Measurements from ENCODE around the gene GATA5. TPM values are rescaled to one million over a fixed set of nuclear protein-coding genes. Genes with fewer than 3 reads are reported as not detected.

The GATA5 gene
- total RNA-seq, 1 experiment from 2014 or later = not detected

DNA sequence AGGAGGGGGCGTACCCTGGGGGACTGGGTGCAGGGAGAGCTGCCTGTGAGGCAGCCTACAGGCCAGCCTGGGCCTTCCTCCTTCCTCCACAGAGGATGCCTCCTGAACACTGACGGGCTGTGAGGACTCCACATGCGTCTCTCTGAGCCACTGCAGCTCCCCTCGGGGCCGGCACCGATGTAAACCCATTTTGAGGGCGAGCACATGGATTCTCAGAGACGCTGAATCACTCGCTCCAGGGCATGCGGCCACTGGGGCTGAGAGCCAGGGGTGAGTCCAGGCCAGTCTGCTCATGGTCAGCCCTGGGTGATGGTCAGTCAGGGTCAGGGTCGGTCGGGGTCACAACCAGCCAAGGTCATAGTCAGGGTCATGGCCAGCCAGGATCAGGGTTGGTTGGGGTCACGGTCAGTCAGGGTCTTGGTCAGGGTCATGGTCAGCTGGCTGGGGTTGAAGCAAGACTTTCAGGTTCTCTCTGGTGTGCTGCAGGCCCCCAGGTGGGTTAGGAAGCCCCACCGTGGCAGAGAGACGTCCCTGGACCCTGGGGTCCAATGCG, 33.7 kb downstream of the GATA5 start:
- H3K27ac Mint-ChIP-seq (ENCODE audit: unreplicated experiment) = no peak overlapping the region
- CTCF ChIA-PET = no interaction called here
- H3K27me3 Mint-ChIP-seq (ENCODE audit: unreplicated experiment) = peaks cover 100% of the 10 kb centered on the region
- no peak for DNase-seq
- TF ChIP-seq, protein P1, sequence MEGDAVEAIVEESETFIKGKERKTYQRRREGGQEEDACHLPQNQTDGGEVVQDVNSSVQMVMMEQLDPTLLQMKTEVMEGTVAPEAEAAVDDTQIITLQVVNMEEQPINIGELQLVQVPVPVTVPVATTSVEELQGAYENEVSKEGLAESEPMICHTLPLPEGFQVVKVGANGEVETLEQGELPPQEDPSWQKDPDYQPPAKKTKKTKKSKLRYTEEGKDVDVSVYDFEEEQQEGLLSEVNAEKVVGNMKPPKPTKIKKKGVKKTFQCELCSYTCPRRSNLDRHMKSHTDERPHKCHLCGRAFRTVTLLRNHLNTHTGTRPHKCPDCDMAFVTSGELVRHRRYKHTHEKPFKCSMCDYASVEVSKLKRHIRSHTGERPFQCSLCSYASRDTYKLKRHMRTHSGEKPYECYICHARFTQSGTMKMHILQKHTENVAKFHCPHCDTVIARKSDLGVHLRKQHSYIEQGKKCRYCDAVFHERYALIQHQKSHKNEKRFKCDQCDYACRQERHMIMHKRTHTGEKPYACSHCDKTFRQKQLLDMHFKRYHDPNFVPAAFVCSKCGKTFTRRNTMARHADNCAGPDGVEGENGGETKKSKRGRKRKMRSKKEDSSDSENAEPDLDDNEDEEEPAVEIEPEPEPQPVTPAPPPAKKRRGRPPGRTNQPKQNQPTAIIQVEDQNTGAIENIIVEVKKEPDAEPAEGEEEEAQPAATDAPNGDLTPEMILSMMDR (IDR thresholded peaks at IDR 0.05; ENCODE audit: unreplicated experiment) = no peak
- no peaks in the 10 kb centered on the region for H3K4me1 Mint-ChIP-seq (ENCODE audit: low read depth, unreplicated experiment)
- no TSS peak for BruUV-seq (replicated peaks)
- H3K36me3 Mint-ChIP-seq (ENCODE audit: insufficient read depth, unreplicated experiment) = no peaks in the 10 kb centered on the region
- no peak overlapping the region for H3K4me3 Mint-ChIP-seq (ENCODE audit: low read depth, unreplicated experiment)
- no peaks in the 10 kb centered on the region for H3K9me3 Mint-ChIP-seq (ENCODE audit: low read depth, unreplicated experiment)
- intact Hi-C loops (cut with micrococcal nuclease; ENCODE audit: unreplicated experiment) = no loop called here

DNA sequence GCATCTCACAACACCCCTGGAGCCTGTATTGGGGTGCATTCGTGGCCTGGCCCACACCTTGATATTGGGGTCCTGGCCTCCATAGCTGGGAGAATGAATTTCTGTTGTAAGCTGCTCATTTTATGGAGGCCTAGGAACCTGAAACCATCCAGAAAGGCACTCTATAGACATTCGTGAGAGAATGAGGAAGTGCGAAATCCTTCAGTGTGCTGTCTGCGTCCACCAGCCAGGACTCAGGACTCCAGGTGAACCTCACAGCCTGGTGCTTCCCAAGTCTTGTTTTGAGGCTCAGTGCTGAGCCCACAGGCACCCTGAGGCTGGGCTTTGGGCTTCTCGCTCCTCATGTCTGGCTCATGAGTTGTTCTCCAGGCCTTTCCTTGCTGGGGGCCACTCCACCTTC, 36.6 kb downstream of the GATA5 start:
- H3K27me3 Mint-ChIP-seq (ENCODE audit: unreplicated experiment) = peaks cover 100% of the 10 kb centered on the region
- H3K9me3 Mint-ChIP-seq (ENCODE audit: low read depth, unreplicated experiment) = no peaks in the 10 kb centered on the region
- no peaks in the 10 kb centered on the region for H3K4me1 Mint-ChIP-seq (ENCODE audit: low read depth, unreplicated experiment)
- TF ChIP-seq, protein P1 (IDR thresholded peaks at IDR 0.05; ENCODE audit: unreplicated experiment) = no peak
- intact Hi-C loops (cut with micrococcal nuclease; ENCODE audit: unreplicated experiment) = no loop called here
- no peak for DNase-seq
- H3K4me3 Mint-ChIP-seq (ENCODE audit: low read depth, unreplicated experiment) = no peak overlapping the region
- H3K27ac Mint-ChIP-seq (ENCODE audit: unreplicated experiment) = no peak overlapping the region
- CTCF ChIA-PET = no interaction called here
- BruUV-seq (replicated peaks) = no TSS peak
- H3K36me3 Mint-ChIP-seq (ENCODE audit: insufficient read depth, unreplicated experiment) = no peaks in the 10 kb centered on the region

DNA sequence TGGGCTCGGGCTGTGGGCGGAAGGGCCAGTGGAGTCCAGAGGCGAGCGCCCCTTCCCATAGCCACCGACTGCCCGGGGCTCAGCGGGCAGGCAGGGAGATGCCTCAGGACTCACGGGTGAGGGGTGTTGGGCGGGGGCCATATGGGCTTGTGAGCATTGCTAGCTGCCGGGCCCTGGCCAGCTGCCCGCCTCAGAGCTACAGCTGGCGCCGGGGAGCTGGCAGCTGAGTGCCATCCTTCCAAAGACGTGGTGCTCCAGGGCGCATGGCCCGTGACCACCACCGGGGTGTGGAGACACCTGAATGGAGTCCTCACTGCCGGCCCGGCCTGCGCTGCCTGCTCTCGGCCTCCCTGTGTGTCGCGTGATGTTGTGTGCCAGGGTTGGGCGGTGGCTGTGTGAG, 37.9 kb downstream of the GATA5 start:
- H3K27ac Mint-ChIP-seq (ENCODE audit: unreplicated experiment) = no peak overlapping the region

DNA sequence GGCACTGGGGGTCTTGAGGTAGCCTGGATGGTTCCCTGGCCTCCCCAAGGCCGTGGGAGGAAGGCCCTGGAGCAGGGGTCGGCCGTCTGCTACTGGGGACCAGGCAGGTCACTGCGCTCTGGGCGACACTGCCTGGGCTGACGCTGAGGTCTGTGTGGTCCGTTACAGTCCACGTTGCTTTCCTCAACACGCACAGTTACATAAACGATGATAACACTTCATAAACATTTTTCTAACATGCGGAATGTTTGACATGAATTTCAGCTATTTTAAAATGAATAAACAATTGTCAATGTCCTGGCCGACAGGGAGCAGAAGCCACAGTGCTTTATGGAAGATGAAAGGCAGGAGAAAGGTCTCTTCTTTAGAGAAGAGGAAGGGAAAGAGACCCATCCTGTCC, 38.3 kb downstream of the GATA5 start:
- H3K27me3 Mint-ChIP-seq (ENCODE audit: unreplicated experiment) = peaks cover 100% of the 10 kb centered on the region

More for the DNA sequence above, 37.9 kb downstream of the GATA5 start:
- intact Hi-C loops (cut with micrococcal nuclease; ENCODE audit: unreplicated experiment) = no loop called here
- Mint-ChIP-seq H3K9me3 (ENCODE audit: low read depth, unreplicated experiment) (no peaks in the 10 kb centered on the region), H3K4me1 (ENCODE audit: low read depth, unreplicated experiment) (no peaks in the 10 kb centered on the region), H3K36me3 (ENCODE audit: insufficient read depth, unreplicated experiment) (no peaks in the 10 kb centered on the region), H3K27me3 (ENCODE audit: unreplicated experiment) (peaks cover 100% of the 10 kb centered on the region), H3K4me3 (ENCODE audit: low read depth, unreplicated experiment) (no peak overlapping the region)
- CTCF ChIA-PET = no interaction called here
- BruUV-seq (replicated peaks) = no TSS peak
- TF ChIP-seq, protein P1 (IDR thresholded peaks at IDR 0.05; ENCODE audit: unreplicated experiment) = no peak
- DNase-seq = no peak

More for the DNA sequence above, 38.3 kb downstream of the GATA5 start:
- BruUV-seq (replicated peaks) = no TSS peak
- Mint-ChIP-seq H3K4me3 (ENCODE audit: low read depth, unreplicated experiment) (no peak overlapping the region), H3K4me1 (ENCODE audit: low read depth, unreplicated experiment) (no peaks in the 10 kb centered on the region), H3K27ac (ENCODE audit: unreplicated experiment) (no peak overlapping the region), H3K9me3 (ENCODE audit: low read depth, unreplicated experiment) (no peaks in the 10 kb centered on the region), H3K36me3 (ENCODE audit: insufficient read depth, unreplicated experiment) (no peaks in the 10 kb centered on the region)
- TF ChIP-seq, protein P1 (IDR thresholded peaks at IDR 0.05; ENCODE audit: unreplicated experiment) = no peak
- no peak for DNase-seq
- intact Hi-C loops (cut with micrococcal nuclease; ENCODE audit: unreplicated experiment) = no loop called here
- CTCF ChIA-PET = no interaction called here
